Measurements from ENCODE around the gene VAMP5.

VAMP5 gene

DNA sequence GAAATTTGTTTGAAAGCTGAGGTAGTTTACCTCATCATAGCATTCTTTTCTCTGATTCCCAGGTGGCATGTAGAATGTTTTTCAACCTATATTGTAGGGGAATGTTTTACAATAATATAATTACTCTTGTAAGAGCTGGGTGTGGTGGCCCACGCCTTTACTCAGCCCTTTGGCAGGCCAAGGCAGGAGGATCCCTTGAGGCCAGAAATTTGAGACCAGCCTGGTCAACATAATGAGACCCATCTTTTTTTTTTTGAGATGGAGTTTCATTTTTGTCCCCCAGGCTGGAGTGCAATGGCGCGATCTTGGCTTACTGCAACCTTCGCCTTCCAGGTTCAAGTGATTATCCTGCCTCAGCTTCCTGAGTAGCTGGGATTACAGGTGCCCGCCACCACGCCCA, 35.4 kb downstream of the VAMP5 start:
- Histone ChIP-seq H3K9ac (no peak overlapping the region), H3K4me3 (ENCODE audit: low read depth, low read length) (no peak overlapping the region), H3K27ac (no peak overlapping the region), H3K4me1 (peaks cover 4% of the 10 kb centered on the region), H3K9me3 (ENCODE audit: control insufficient read depth, low read length) (no peaks in the 10 kb centered on the region), H2AFZ (no peak overlapping the region), H3K36me3 (ENCODE audit: control insufficient read depth, insufficient read depth, low read length) (no peaks in the 10 kb centered on the region), H3K79me2 (peaks cover 8% of the 10 kb centered on the region), H3K27me3 (ENCODE audit: control insufficient read depth, insufficient read depth, low read length) (no peaks in the 10 kb centered on the region), H3K4me2 (ENCODE audit: low read length) (no peak overlapping the region)
- TF ChIP-seq, protein P1, sequence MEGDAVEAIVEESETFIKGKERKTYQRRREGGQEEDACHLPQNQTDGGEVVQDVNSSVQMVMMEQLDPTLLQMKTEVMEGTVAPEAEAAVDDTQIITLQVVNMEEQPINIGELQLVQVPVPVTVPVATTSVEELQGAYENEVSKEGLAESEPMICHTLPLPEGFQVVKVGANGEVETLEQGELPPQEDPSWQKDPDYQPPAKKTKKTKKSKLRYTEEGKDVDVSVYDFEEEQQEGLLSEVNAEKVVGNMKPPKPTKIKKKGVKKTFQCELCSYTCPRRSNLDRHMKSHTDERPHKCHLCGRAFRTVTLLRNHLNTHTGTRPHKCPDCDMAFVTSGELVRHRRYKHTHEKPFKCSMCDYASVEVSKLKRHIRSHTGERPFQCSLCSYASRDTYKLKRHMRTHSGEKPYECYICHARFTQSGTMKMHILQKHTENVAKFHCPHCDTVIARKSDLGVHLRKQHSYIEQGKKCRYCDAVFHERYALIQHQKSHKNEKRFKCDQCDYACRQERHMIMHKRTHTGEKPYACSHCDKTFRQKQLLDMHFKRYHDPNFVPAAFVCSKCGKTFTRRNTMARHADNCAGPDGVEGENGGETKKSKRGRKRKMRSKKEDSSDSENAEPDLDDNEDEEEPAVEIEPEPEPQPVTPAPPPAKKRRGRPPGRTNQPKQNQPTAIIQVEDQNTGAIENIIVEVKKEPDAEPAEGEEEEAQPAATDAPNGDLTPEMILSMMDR (IDR thresholded peaks at IDR 0.05) = no peak

DNA sequence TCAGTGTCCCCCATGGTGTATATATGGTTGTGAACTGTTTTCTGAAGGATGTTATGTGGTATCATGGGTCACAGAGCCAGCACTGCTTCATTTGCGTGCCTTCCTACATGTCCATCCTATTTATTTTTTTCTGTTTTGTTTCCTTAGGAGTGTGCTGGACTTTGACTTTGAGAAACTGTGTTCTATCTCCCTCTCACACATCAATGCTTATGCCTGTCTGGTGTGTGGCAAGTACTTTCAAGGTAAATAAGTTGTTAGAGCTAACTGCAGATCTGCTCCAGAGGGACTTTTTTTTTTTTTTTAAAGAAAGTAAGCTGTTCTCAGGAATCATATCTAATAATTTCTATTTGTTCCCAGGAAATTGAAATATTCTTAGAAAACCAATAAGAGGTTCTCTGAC, 37.1 kb downstream of the VAMP5 start:
- H3K9me3 ChIP-seq (ENCODE audit: control insufficient read depth, low read length) = no peaks in the 10 kb centered on the region
- H3K36me3 ChIP-seq (ENCODE audit: control insufficient read depth, insufficient read depth, low read length) = no peaks in the 10 kb centered on the region
- H3K27ac ChIP-seq = no peak overlapping the region
- H3K4me3 ChIP-seq (ENCODE audit: low read depth, low read length) = no peak overlapping the region
- H3K4me2 ChIP-seq (ENCODE audit: low read length) = no peak overlapping the region
- TF ChIP-seq, protein P1 (IDR thresholded peaks at IDR 0.05) = no peak
- H3K9ac ChIP-seq = no peak overlapping the region
- no peak overlapping the region for H2AFZ ChIP-seq
- no peaks in the 10 kb centered on the region for H3K27me3 ChIP-seq (ENCODE audit: control insufficient read depth, insufficient read depth, low read length)
- H3K79me2 ChIP-seq = peaks cover 3% of the 10 kb centered on the region
- no peaks in the 10 kb centered on the region for H3K4me1 ChIP-seq

DNA sequence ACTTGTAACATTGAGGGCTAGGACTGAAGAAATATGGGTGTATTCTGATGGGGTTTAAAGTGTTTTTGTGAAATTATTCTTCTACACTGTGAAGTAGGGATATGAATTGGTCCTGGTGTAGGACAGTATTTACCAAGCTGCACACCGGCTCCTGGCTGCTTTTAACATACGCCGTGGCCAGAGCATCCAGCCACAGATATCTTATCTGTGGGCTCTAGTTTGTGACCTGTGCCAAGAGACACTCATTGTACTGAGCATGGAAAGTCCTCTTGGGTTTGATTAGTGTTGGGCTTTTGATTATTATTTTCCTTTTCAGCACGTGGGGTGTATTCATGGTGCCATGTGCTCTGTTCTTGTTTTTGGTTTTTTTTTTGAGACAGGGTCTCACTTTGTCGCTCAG, 39.8 kb downstream of the VAMP5 start:
- Histone ChIP-seq H2AFZ (no peak overlapping the region), H3K79me2 (peaks cover 3% of the 10 kb centered on the region), H3K4me1 (no peaks in the 10 kb centered on the region), H3K4me3 (ENCODE audit: low read depth, low read length) (no peak overlapping the region), H3K9me3 (ENCODE audit: control insufficient read depth, low read length) (no peaks in the 10 kb centered on the region), H3K4me2 (ENCODE audit: low read length) (no peak overlapping the region), H3K27me3 (ENCODE audit: control insufficient read depth, insufficient read depth, low read length) (no peaks in the 10 kb centered on the region), H3K36me3 (ENCODE audit: control insufficient read depth, insufficient read depth, low read length) (no peaks in the 10 kb centered on the region), H3K9ac (no peak overlapping the region), H3K27ac (no peak overlapping the region)
- TF ChIP-seq, protein P1 (IDR thresholded peaks at IDR 0.05) = no peak

DNA sequence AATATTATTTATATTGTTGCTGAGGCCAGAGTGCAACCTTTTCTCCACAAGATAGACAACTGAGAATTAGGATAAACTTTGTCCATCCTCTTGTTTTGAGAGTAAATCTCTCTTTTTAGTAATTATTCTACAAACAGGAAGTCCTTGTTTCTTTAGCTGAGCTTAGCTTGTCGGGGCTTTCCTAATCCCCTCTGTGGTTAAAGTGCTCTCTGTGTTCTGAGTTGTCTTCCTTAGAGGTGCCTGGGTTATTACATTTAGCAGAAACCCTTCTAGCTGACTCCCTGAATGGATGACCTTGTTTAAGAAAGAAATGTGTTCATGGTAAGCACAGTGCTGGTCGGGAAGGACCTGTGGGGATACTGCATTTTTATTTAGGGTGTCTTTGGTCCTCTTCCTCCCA, 44.4 kb downstream of the VAMP5 start:
- peaks cover 9% of the 10 kb centered on the region for H3K79me2 ChIP-seq
- no peaks in the 10 kb centered on the region for H3K9me3 ChIP-seq (ENCODE audit: control insufficient read depth, low read length)
- TF ChIP-seq, protein P1 (IDR thresholded peaks at IDR 0.05) = no peak
- no peak overlapping the region for H3K4me3 ChIP-seq (ENCODE audit: low read depth, low read length)
- no peak overlapping the region for H3K4me2 ChIP-seq (ENCODE audit: low read length)
- no peaks in the 10 kb centered on the region for H3K4me1 ChIP-seq
- no peak overlapping the region for H2AFZ ChIP-seq
- no peak overlapping the region for H3K9ac ChIP-seq
- no peaks in the 10 kb centered on the region for H3K27me3 ChIP-seq (ENCODE audit: control insufficient read depth, insufficient read depth, low read length)
- H3K36me3 ChIP-seq (ENCODE audit: control insufficient read depth, insufficient read depth, low read length) = no peaks in the 10 kb centered on the region
- no peak overlapping the region for H3K27ac ChIP-seq

DNA sequence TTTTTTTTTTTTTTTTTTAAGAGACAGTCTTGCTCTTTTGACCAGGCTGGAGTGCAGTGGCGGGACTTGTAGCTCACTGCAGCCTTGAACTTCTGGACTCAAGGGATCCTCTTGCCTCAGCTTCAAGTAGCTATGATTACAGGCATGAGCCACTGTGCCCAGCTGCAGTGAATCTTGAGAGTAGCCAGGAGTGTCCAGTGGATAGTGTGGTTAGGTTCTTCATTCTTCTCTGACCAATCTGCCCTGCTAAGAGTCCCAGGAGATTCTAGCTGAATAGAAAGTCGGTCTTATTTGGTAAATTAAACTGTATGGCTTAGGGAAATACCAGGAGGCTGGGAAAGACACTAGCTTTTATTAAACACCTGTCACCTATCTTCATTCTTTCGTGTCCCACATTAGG, 47.1 kb downstream of the VAMP5 start:
- Histone ChIP-seq H3K36me3 (ENCODE audit: control insufficient read depth, insufficient read depth, low read length) (no peaks in the 10 kb centered on the region), H3K9ac (no peak overlapping the region), H3K9me3 (ENCODE audit: control insufficient read depth, low read length) (no peaks in the 10 kb centered on the region), H3K27me3 (ENCODE audit: control insufficient read depth, insufficient read depth, low read length) (no peaks in the 10 kb centered on the region), H3K4me1 (no peaks in the 10 kb centered on the region), H2AFZ (no peak overlapping the region), H3K4me3 (ENCODE audit: low read depth, low read length) (no peak overlapping the region), H3K4me2 (ENCODE audit: low read length) (no peak overlapping the region), H3K27ac (no peak overlapping the region), H3K79me2 (peaks cover 7% of the 10 kb centered on the region)
- TF ChIP-seq, protein P1 (IDR thresholded peaks at IDR 0.05) = no peak
